Activated T-helper 9 cell treated with anti-CD3 and anti-CD28 coated beads, Interleukin-2, amount 50 U/mL, for 16 hours (primary cell): ENCODE results near the gene WIPF3.

Source experiments
- DNase-seq: peaks from one replicate; pipeline ENCODE4 v3.0.0-alpha.2; 2020; ENCODE audit warnings: low read depth

Gene WIPF3

DNA sequence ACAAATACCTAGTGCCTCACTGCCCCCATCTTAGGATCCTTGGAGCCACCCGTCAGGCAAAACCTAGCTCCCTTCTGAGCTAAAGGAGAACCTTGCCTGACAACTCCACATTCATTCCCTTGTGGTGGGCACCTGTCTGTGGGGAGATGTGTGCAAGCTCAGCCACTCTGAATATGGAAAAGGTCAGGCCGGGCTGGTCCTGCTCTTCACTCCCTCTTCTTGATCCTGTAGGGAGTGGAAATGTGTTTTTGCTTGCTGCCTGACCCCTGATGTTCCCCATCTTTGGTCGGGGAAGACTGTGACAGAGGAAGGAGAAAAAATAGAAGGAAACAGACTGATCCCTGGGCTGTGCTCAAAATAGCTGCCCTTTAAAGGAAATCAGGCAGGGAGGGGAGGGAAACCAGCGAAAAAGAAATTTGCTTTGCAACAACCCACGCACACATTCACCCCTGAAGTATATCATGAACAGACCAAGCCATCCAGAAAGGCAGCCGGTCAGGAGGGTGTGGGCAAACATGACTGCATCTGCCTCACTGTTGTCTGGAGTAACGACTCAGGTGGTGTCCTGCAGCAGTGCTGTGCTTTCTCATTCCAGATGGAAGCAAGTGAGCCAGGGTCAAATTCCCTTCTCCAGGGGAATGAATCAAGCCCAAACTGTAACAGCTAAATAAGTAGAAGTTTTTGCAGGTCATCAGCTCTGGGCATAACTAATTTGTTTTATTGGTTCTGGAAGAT, 109.3 kb downstream of the WIPF3 start:
- DNase-seq: no peak

DNA sequence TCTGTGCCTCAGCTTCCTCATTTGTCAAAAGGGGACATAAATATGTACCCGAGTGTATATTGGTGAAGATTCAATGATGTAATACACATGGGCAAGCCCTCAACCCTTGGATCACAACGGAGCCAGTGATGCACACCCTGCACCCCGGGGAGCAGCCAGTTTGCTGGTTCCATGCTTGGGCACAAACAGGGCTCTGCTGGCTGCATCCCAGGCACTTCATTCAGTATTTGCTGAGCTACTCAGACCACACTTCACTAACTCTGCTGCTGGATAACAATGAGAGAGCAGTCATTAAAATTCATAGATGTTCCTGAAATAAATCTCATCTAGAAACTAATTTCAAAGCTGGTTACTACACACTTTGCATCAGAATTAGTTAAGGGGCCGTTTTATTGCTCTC, 111.3 kb downstream of the WIPF3 start:
- no peak for DNase-seq

DNA sequence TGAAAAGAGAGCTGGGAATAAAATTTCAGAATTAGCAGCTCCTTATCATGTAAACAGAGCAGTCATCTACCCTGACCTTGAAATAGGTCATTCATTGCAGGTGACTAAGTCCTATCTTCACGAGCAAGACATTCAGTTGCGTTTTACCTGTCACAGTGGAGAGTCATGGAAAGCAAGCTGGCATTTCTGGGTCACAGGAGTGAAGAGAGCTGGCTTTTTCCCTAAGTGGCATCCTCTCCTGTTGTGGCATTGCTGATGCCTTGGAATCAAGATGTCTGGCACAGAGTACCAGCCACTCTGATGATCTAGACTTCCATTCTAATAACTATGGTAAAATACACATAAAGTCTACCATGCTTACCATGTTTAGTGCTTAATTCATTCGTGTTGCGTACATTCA, 112.5 kb downstream of the WIPF3 start:
- DNase-seq: no peak

- no peak for DNase-seq
Measured at GRCh38 chr7:29919790-29920189, 113.5 kb downstream of the WIPF3 start.

DNA sequence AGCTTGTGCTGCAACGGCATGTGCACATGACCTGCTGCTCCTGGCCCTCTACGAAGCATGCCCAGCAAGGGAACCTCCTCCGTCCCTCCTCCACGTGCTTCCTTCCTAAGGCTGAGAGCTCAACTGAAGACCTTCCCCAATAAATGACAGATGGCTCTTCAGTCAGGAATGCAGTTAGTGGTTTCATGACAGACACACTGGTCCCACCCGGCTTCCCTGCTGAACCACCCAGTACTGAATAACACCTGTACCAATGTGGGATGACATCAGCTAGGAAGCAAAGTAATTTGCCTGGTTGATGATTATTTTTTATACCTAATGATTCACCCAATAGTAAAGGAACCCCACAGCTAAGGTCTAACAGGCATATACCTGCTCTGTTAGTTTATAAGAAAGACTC, 114.2 kb downstream of the WIPF3 start:
- no peak for DNase-seq

GRCh38 chr7:29921404-29922010, 115.2 kb downstream of the WIPF3 start:
- peak; percentile 5 for DNase-seq

DNA sequence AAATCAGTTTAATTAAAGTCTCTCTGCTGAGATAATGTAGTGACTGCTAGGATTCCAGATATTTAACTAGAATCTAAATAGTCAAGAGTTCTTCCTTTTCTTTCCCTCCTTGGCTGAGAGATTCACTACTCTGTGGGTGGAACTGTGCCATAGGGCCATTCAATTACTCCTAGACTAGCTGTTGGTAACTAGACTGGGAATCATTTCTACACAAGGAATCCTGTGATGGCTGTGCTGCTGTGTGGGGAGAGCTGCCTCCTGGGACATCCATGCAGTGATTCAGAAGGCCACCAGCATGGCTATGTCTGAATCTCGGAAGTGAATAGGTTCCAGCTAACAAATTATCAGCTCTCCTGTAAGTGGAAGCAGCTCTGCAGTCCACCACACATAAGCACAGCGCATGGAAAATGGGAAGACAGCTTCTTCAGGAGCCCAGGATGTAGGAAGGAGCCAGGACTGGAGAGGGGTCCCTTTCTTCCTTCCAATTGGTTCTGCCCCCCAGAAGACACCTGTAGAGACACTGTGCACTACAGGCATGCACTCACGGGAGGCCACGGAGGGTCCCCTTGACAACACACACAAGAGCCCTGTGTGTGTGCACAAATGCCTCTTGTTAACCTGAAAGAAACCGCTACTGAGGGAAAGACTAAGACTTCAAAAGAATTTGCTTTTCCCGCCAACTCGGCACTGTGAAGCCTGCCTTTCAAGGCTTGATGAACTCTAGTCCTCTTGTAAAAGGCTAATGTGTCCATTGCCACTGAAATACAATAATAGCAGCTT, 116.8 kb downstream of the WIPF3 start:
- no peak for DNase-seq

DNA sequence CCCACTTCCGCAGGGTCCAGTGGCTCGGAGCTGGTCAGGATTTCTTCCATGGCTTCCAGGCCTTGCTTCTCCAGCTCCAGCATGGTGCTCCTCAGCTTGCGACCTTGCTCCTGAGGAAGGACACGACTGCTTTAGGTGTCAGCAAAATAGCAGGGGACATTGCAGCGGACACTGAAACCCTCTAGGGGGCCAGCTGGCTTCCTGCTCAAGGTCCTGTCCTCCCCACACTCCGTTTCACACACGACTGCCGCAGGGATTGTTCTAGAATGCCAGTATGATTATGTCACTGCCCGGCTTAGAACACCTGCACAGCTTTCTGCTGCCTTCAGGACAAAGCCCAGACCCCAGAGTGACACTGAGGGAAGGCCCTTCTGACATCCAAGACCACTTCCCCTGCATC, 117.7 kb downstream of the WIPF3 start:
- DNase-seq: no peak

DNA sequence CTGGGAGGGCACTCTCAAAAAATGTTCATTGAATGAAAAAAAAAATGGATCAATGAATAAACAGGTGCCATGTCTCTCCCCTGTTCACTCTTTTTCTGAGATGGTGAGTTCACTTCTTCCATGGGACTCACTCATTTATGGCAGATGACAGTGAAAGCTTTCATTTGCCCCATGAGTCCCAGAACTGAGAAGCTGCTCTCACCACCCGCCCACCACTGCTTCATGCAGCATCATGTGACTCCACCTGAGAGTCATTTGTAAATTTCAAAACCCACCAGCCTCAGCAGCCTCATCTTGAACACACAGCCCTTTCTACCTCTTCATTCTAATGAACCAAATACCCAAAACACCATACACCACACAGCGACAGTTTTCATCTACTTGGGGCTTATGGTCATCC, 118.4 kb downstream of the WIPF3 start:
- DNase-seq: no peak

GRCh38 chr7:29926216-29926615, 119.9 kb downstream of the WIPF3 start:
- DNase-seq: no peak

- DNase-seq: no peak
Measured at GRCh38 chr7:29926741-29927140, 120.4 kb downstream of the WIPF3 start.

DNA sequence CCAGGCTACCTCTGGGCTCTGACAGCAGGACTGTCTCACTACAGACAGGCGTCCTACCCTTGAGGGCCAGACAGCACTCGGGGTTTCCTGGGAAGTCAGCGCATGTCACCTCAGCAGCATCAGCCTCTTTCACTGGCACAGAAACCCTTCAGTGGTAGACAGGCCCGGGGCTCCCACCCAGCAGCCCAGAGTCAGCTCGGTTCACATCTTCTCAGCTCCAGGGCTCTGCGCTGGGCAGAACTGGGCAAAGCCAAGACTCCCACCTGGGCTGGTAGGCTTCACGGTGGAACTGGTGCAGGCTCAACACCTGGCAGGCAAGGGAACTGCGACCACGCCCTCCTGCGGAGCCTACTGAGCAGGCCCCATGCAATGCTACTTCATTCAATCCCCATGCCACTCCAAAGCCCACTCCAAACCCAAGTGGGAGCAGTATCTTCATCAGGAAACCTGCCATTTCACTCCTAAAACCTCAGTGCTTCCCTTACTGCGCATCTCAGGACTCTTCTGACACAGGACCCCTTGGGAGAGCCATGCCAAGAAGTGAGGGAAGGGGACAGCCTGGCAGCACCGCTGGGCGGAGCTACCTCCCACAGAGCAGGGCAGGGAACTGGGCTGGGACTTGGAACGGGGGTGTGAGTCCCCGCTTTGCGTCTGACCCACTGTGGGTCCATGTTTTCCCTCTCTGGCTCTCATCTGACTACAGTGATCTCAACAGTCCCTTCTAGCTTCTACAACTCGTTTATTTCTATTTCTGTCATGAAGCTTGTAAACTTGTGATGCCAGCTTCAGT, 122.9 kb downstream of the WIPF3 start:
- DNase-seq: no peak

DNA sequence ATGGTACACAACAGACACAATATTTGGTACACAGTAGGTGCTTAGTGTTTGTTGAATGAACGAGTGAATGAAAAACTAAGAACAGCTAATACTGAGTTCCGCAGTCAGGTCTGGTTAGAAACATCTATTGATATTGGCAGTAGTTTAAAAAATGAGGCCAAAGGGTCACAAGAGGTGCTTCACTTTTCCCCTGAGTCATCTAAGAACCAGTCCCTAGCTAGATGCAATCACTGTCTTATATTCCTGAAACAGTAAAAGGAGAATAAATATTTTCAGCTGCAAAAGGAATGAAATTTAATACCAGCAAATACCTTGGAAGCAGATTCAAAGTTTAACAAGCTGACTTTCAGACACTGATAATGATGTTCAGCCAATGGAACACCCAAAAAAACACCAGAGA, 128.8 kb downstream of the WIPF3 start:
- no peak for DNase-seq

- no peak for DNase-seq
Measured at GRCh38 chr7:29937132-29937531, 130.8 kb downstream of the WIPF3 start.

DNA sequence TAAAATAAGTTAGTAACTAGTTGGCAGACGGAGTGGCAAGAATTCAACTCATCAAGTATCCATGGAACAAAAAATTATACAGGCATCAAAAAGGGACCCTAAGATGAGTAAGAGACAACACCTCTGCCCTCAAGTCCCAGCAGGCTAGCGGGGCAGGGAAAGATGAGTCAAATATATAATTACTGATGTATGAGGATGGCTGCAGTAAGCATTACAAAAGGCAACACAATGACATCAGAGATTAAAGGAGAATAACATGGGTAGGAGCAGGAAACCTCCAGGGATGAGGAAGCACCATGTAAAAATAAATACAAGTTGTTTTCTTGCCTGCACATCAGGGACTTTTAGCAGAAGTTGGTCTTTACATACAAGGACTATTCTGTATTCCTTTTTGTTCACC, 133.9 kb downstream of the WIPF3 start:
- no peak for DNase-seq

DNA sequence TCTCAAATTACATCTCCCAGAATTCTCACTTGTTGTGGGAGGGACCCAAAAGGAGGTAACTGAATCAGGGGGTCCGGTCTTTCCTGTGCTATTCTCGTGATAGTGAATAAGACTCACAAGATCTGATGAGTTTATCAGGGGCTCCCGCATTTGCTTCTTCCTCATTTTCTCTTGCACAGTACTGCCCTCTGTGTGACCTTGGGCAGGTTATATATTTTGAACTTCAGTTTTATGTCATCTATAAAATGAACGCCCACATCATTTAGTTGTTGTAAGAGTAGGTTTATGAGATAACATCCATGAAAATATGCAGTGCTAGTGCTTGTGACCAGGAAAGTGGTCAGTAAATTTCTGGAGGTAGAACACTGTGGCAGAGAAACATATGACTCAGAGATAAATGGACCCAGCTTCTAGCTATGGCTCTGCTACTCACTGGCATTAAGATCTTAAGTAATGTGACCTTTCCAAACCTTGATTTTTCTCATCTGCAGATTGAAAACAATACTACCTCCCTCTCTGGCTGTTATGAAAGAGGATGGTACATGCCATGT, 139.0 kb downstream of the WIPF3 start:
- DNase-seq: no peak

- DNase-seq: no peak
Measured at GRCh38 chr7:29946428-29947186, 140.3 kb downstream of the WIPF3 start.

- DNase-seq: no peak
Measured at GRCh38 chr7:29948587-29948986, 142.3 kb downstream of the WIPF3 start.

GRCh38 chr7:29950480-29950879, 144.2 kb downstream of the WIPF3 start:
- no peak for DNase-seq

GRCh38 chr7:29951206-29951605, 144.9 kb downstream of the WIPF3 start:
- no peak for DNase-seq

DNA sequence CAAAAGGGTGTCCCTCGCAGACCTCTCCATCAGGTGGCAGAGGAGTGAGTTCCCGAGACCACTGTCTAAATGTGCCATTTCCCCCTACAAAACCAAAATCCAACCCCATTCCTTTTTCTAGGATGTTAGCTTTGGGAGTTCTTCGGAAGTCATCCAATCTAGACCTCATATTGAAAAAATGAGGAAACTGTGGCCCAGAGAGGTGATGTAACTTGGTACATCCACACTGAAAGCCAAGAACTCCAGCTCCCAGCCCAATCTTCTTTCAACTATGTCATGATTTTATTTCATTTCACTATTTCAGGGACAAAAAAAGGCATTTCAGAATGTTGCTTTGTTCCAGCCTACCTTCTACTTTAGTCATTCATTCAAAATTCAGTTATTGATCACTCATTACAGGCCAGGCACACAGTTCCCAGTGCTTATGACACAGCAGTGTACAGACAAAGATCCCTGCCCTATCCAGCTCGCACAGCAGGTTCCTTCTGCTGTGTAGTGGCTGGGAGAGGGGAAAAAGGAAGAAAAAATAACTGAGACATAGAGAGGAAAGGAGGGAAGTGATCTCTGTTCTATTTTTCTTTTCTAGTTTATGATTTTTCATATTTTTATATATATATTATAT, 147.5 kb downstream of the WIPF3 start:
- DNase-seq: no peak
